Testis (tissue), 2 donors: ENCODE data around the gene TBC1D1.

Source experiments
- POLR2A ChIP-seq: fragments of 450-650 bp; IDR thresholded peaks from one replicate; pipeline ENCODE4 v1.6.1; 2017; ENCODE audit warnings: antibody characterized with exemption, mild to moderate bottlenecking, moderate library complexity
- TF ChIP-seq, protein P1 (sequence below), 3 experiments: fragments of 450-650 bp in 2 of 3; fragments of 200-600 bp in 1 of 3; sonication (generic) in 1 of 3; IDR thresholded peaks; one replicate each; pipeline ENCODE4 v1.5.1; 2016 to 2019; ENCODE audit warnings: antibody characterized with exemption in 3 of 3, mild to moderate bottlenecking in 2 of 3, moderate library complexity in 1 of 3

DNA sequence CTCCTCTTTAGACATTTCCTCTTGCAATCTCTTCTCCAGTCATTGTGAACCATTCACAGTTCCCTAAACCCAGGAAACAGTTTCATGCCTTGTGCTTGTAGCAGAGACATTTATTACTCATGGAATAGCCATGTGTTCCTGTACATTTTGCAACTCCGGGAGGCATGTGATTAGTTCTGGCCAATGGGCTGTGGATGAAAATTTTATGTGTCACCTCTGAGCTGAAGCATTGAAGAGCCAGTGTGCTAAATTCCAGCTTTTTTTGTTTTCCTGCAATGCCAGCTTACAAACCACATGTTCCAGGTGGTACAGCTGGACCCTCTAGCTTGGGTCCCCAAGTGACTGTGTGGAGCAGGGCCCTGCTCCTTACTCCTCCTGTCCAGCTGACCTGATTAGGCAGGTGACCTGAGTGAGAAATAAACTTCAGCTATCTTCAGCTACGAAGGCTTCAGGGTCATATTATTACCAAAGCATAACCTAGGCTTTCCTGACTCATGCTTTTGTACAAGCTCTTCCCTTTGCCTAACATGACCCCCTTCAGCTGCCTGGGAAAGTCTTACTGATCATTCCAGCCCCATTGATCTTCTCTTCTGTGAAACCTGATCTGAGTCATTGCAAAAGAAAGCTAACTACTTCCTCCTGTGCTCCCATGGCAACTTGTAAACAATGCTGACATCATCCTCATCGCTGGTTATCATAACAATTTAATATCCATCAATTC is 269.8 kb downstream of the TBC1D1 start:
- no peak for TF ChIP-seq POLR2A
- TF ChIP-seq, protein P1, sequence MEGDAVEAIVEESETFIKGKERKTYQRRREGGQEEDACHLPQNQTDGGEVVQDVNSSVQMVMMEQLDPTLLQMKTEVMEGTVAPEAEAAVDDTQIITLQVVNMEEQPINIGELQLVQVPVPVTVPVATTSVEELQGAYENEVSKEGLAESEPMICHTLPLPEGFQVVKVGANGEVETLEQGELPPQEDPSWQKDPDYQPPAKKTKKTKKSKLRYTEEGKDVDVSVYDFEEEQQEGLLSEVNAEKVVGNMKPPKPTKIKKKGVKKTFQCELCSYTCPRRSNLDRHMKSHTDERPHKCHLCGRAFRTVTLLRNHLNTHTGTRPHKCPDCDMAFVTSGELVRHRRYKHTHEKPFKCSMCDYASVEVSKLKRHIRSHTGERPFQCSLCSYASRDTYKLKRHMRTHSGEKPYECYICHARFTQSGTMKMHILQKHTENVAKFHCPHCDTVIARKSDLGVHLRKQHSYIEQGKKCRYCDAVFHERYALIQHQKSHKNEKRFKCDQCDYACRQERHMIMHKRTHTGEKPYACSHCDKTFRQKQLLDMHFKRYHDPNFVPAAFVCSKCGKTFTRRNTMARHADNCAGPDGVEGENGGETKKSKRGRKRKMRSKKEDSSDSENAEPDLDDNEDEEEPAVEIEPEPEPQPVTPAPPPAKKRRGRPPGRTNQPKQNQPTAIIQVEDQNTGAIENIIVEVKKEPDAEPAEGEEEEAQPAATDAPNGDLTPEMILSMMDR (IDR thresholded peaks at IDR 0.05): no peak
